H1 (cell line): Measurements from ENCODE around the gene ADAM22. TPM values are rescaled to one million over a fixed set of nuclear protein-coding genes. Genes with fewer than 3 reads are reported as not detected.

Experiments used
- TCF12 ChIP-seq: IDR thresholded peaks from 2 replicates; pipeline ENCODE4 v1.6.1; 2011; ENCODE audit warnings: low read depth, mild to moderate bottlenecking, low read length
- polyA plus RNA-seq, 7 experiments: library from polyadenylated mRNA; depleted of rRNA in 3 of 7; stranded (reverse) in 5 of 7; unstranded in 2 of 7; fragments of >200 nt in 5 of 7; fragments of 200-250 nt in 2 of 7; gene quantifications; 1 replicate in 5 of 7; 2 replicates in 1 of 7; 4 replicates in 1 of 7; pipeline versions ENCODE4 v1.2.1 to v1.2.3, GENCODE V29; 2011 to 2013; ENCODE audit warnings: missing spikeins in 2 of 7, mixed read lengths in 2 of 7
- total RNA-seq: library from RNA; stranded (reverse); fragmentation: NEBNext Ultra II Directional; extraction: Animal tissue kit (Norgen Biotek cat#: 25700); gene quantifications from 2 replicates; pipeline ENCODE4 v1.2.1, GENCODE V29; 2021
- TF ChIP-seq, protein P1 (sequence below), 3 experiments: IDR thresholded peaks; 1 replicate in 2 of 3; 2 replicates in 1 of 3; pipeline versions ENCODE4 v1.5.1 to v1.6.1; 2011; ENCODE audit warnings: low read length in 3 of 3, mild to moderate bottlenecking in 3 of 3, inconsistent platforms in 2 of 3, low read depth in 1 of 3, moderate library complexity in 1 of 3; ENCODE audit not compliant: insufficient read depth in 1 of 3; ENCODE audit errors: control extremely low read depth in 1 of 3

ADAM22 gene
- total and polyA plus RNA-seq, 2 of the 8 experiments (the other 6 are each of a cell fraction or from before 2014, with no cell fraction given) = 4.6 to 21.4 TPM

DNA sequence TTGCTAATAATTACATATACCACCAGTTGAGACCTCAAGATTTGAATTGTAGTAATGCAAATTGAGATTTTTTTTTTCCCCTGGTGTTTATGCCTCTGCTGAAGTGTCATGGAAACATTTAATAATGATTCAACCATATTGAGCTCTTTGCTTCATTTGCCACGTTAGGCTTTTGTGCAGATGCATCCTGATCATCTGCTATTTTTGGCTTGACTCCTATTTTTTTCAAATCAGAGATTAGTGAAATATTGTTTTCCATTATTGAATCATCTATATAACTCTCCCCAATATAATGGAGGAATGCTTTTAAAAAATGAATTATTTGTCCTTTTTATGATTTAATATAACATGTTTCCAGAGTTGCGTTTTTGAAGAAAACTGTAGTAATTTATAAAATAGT is 170.7 kb downstream of the ADAM22 start (continued):
- TF ChIP-seq, protein P1, sequence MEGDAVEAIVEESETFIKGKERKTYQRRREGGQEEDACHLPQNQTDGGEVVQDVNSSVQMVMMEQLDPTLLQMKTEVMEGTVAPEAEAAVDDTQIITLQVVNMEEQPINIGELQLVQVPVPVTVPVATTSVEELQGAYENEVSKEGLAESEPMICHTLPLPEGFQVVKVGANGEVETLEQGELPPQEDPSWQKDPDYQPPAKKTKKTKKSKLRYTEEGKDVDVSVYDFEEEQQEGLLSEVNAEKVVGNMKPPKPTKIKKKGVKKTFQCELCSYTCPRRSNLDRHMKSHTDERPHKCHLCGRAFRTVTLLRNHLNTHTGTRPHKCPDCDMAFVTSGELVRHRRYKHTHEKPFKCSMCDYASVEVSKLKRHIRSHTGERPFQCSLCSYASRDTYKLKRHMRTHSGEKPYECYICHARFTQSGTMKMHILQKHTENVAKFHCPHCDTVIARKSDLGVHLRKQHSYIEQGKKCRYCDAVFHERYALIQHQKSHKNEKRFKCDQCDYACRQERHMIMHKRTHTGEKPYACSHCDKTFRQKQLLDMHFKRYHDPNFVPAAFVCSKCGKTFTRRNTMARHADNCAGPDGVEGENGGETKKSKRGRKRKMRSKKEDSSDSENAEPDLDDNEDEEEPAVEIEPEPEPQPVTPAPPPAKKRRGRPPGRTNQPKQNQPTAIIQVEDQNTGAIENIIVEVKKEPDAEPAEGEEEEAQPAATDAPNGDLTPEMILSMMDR (IDR thresholded peaks at IDR 0.05; ENCODE audit: control extremely low read depth in 1 of 3, insufficient read depth in 1 of 3, low read depth in 1 of 3, low read length in 3 of 3) = no peak
- no peak for TF ChIP-seq TCF12
